Superior temporal gyrus (tissue), 1 donor: ENCODE measurements around the gene MGST2.
"Not testable (repeated sequence)": the region's sequence is repeated elsewhere in the genome, so short reads cannot be mapped to it uniquely, and the experiment has no call there.

ENCODE experiments used
- DNase-seq: peaks from one replicate; pipeline ENCODE4 v3.0.0-alpha.2; 2016; ENCODE audit errors: extremely low spot score

Gene MGST2

DNA sequence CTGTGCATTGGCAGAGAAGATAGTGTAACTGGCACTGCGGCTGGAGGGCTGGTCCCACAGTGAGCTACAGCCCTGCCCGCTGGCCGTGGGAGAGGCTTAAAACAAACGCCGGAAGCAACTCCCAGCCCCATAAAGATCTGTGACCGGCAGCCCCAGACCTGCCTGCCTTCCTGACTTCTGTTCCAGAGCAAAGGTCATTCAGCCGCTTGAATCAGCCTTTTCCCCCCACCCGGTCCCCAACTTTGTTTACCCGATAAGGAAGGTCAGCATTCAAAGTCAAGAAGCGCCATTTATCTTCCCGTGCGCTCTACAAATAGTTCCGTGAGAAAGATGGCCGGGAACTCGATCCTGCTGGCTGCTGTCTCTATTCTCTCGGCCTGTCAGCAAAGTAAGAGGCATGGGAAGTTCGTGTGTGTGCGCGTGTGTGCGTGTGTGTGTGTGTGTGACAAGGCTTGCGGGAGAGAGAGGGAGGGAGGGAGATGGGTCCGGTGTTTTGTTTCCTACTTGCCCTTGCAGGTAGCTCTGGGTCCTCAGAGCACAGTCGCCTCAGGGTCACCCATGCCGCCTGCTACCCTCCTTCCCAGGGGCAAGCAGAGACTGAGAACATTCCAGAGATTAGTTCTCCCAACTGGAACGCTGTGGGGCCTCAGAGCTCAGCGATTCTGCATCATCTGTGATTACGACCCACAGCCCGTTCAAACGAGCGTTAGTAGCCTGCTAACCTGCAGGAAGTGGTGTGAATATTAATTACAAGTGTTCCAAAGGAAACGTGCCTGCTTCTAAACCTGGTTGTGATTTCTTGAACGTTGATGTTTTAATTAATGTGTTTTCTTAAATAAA, at the start of gene MGST2:
TSS of gene MGST2 (plus strand) at position 130 of the 840 bp plus-strand sequence. CDS start at position 331, 201 bp downstream.
- DNase-seq: peak; percentile 48

DNA sequence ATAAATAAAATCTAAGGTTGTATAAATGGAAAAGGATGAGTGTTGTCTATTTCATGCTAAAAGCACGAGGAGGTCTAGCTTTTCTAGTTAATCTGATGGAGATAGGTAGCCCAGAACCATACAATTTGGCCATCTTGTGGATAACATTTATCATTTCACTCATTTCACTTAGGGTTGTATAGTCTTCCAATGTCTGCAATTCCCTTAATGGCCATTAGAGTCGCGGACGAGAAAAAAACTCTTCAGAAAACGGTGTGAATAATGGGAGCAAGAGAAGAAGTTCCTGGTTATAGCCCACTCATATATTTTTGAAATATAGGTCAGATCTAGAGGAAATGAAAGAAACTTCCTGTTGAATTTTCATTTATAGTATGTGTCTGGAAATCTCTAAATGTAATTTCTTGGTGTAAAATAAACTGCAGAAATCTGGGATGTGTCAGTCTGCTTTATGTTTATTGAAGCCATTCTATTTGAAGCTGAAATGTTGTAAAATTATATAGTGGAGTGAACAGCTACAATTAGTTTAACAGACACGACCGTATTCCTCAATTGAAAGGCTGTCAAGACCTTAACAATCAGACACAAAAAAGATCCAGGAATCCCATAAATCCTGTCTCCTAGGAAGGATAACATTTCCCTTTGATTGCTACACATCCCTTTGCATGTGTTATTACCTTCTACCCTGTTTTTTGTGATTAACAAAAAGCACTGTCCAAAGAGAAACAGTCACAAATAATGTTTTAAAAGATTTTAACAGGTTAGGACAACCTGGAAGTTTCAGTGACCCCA, 47.7 kb upstream of the MGST2 start:
- DNase-seq: no peak

DNA sequence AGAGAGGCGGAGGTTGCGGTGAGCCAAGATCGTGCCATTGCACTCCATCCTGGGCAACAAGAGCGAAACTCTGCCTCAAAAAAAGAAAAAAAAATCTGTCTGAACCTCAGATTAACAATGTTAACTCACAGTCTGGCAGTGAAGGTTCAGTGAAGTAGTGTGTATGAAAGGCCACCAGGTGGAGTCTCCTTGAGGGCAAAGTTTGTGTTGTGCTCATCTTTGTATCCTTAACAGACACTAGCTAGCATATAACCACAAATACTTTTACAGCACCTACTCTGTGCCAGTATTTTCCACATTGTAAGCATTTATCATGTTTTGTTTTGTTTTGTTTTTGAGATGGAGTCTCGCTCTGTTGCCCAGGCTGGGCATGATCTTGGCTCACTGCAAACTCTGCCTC, 46.0 kb upstream of the MGST2 start:
- DNase-seq: no peak

DNA sequence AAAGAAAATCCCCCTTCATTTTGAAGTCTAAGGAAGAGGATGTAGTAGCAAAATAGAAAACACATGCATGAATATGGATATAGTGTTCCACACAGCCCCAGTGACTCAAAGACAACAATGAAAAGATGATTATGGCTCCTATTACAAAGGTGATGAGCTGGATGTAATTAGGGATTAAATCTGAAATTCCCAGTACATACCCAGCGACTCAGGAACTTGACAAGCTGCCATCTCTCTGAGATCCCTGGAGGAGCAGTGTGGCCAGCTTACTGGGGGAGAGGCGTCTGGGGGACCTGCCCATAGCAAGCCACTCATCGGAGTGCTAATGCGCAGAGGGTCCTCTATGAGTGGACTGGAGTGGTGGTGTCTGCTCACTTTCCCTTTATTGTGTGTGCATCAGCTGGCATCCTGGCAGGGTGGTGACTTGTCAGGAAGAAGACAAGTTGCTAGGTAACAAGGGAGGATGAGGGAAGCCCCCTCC, 42.7 kb upstream of the MGST2 start:
- no peak for DNase-seq

DNA sequence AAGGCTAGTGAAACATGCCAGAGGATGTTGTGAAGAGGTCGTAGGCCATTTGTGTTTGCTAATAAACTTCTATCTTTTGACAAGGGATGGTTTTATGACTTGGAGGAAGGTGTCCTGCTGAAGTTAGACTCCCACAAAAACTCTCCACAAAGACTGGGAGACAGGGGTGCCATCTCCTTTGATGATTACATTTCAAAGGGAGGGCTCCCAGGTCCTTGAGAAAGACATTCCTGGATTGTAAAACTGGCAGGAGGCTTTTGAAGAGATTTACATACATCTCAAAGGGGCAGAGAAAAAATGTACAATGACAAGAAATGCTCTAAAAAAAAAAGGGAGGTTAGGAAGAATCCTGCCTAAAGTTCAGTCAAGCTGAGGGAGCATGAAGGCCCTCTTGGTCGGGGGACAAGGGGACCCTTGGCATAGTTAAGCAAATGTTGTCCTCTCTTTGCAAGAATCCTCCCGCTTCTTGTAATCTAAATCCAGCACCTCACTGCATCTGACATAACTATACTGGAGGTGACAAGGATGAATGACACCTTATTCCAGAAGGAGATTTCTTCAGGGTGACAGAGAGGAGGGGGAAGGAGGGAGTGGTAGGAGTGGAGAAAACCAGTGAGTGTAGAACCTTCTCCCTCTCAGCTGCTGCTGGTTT, 41.1 kb upstream of the MGST2 start:
- no peak for DNase-seq

DNA sequence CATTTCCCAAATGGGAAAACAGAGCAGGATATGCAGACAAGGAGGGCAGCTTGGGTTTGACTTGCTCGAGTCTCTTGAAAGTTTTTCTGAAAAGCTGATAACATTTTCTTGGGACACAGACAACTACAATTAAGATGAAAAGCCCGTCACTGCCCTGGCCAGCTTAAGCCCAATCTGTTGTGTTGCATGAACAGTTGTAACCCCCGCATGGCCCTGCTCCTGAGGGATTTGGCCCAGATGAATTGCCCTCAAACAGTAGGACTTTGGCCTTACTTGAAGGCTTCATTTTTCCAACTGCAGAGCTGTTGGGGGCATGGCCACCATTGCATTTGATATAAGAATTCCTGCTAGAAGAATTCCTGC, 40.5 kb upstream of the MGST2 start:
- DNase-seq: no peak

DNA sequence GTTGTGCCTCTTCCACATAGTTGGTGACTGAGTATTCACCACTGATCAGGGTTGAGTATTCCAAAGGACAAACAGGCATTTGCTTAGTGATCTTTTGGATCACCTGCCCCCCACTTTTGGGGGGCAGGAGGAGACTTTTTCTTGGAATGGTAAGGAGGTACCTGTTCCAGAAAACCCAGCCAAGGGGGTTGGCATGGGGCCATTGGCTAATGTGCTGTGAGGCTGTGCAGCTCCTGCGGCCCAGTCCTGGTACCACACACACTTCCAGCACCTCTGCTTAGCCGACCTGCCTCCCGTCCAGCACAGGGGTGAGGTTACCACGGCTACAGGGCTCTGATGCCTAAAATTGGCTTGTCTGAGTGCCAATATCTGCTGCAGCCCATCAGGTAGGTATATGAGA, 40.1 kb upstream of the MGST2 start:
- no peak for DNase-seq

DNA sequence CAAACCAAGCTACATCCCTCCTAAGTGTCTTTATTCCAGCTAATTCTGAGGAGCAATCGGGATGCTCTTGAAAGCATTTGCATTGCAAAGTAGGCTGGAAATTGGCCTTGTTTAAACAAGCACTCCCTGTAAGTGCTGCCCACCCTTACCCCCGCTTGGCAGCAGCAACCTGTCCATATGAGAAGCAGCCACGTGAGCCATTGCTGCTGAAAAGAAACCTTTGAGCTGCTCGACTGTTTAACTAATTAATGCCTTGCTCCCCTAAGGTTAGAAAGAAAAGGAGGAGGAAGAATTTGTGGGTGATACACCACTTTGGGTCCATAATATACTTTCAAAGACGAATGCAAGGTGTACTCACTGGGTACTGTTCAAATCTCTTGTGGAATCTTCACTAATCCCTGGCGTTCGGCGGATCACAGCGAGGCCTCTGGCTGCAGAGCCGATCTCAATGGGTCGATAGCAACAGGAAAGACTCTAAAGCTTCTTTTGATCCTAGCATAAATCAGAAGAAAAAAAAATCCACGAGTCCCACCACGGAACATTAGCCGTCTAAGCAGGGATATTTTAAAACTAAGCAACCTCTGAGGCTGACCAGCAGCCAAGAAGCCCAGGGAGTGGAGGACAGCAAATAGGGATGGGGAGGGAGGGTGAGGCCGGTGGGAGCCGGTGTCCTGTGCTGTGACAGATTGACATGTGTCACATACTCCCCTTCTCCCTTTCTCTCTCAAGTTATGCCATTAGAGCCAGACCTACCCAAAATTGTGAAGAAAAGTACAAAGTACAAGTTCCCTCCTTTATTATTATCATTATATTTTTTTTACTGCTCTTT, 37.2 kb upstream of the MGST2 start:
- DNase-seq: no peak

DNA sequence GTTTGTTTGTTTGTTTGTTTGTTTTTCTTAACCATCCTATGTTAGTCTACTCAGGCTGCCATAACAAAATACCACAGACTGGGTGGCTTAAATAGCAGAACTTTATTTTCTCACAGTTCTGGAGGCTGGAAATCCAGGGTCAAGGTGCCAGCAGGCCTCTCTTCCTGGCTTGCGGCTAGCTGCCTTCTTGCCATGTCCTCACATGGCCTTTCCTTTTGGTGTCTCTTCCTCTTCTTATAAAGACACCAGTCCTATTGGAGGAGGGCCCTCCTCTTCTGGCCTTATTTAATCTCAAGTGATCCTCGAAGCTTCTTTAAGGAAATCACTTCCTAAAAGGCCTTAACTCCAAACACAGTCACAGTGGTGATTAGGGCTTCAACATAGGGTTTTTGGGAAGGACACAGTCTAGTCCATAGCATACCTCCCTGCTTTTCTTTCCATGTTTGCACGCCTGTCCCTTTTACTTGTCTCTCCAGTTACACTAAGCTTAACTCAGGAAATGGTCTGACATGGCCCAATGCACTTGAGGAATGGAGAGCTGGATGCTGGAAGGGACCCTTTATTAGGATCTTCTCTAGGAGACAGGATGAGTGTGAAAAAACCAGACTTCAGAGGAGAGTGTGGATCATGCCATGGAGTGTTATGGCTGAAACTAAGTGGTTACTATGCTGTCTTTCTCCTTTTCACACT, 36.0 kb upstream of the MGST2 start:
- DNase-seq: no peak

DNA sequence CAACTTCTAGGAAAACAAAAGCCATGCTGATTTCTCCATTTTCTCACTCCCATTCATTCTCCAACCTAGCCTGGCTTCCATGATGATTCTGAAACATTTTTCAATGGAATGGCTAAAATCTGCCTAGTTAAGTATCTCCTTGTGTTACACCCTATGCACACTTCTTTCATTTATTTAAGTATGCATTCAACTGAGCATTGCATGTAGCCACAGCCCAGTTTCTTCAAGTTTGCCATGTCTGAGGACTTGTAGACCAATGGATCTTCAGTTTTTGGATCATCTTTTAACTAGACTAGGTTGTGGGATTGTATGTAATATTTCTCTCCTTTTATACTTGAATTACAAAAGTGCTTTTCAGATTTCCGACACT, 35.5 kb upstream of the MGST2 start:
- no peak for DNase-seq

DNA sequence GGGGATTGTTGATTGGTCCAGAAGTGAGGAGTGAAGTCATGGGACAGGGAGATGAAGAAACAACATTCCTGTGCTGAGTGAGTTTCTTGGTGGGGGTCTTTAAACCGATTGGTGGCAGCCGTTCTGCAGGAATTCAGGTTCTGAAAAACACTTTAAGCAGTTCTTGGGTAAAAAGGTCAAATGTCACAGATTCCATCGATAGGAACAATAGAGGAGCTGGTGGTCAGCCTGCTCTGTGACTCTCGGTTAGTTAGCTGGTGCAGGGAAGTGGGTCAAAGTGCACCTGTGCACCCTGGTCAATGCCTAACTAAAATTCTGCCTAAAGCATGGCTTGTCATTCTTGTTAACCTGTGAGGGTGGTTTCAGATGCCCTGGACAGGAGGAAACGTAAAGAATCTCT, 34.6 kb upstream of the MGST2 start:
- DNase-seq: no peak

DNA sequence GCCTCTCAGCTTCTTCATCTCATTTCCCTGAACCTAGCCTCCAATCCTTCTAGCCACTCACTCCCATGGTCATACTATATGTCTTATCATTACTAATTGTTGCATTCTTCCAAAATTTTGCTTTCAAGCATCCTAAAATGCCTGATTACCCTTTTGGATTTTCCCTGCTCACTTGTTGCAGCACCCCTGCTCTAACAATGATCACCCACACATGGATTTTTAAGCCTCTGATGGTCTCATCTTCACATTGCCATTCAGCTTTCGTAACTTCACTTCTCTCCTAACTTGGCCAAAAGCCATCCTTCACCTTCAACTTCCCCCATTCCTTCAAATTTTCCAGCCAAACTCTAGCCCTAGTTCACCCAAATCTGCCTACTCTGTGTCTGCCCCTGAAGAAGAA, 33.8 kb upstream of the MGST2 start:
- no peak for DNase-seq

DNA sequence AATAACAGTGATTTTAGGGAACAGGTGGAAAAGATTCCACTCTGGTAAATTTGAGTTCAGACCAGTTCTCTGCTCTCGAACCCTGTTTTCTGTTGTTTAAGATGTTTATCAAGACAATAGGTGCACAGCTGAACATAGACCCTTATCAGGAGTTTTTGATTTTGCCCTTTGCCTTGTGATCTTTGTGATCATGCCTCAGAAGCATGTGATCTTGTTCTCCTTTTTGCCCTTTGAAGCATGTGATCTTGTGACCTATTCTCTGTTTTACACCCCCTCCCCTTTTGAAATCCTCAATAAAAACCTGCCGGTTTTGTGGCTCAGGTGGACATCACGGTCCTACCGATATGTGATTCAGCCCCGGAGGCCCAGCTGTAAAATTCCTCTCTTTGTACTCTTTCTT, 32.9 kb upstream of the MGST2 start:
- DNase-seq: not testable (repeated sequence)

DNA sequence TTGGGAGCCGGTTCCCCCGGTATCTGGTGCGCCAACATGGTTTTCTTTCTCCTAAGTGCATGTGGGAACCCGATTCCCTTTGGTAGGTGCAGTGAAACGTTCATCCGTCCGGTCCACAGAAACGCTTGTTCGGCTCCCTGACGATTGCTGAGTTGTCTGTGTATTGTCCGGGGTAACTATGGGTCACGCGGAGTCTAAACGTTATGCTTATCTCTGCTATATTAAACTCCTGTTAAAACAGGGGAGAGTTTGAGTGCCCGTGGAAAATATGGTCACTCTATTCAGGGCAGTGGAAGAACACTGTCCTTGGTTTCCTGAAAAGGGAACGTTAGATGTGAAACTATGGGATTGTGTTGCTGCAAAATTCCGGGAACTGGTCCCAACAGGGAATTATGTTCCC, 32.4 kb upstream of the MGST2 start:
- no peak for DNase-seq

DNA sequence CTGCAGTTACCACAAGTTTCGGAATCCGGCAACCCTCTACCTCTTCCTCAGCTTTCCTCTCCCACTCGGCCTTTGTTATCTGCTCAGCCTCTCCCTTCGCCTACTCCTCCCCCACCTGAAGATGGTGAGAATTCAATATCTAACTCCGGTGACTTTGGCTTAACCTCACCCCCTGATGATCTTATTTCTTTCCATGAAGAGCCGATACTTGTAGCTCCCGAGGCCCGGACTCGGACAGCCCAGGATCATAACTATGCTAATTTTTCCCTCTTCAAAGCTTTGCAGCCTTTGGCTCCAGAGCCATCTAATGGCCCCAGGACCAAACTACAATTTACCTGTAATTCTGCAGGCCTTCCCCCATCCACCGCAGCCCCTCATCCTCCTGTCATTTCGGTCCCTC, 32.0 kb upstream of the MGST2 start:
- peak; percentile 72 for DNase-seq

DNA sequence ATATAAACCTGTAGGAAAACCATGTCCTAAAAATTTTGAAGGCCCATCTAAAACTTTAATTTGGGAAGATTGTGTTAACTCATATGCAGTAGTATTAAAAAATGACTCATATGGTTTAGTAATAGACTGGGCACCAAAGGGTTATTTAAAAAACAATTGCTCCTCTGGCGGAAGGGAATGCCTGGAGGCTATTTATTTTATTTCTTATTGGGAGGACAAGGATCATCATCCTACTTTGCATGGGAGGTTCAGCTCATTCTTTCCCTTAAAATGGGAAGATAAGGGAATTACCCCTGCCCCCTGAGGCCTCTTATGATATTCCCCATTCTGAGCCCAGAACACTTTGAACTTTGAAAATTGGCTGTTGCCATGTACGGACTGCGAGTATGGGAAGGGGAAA, 29.7 kb upstream of the MGST2 start:
- no peak for DNase-seq

DNA sequence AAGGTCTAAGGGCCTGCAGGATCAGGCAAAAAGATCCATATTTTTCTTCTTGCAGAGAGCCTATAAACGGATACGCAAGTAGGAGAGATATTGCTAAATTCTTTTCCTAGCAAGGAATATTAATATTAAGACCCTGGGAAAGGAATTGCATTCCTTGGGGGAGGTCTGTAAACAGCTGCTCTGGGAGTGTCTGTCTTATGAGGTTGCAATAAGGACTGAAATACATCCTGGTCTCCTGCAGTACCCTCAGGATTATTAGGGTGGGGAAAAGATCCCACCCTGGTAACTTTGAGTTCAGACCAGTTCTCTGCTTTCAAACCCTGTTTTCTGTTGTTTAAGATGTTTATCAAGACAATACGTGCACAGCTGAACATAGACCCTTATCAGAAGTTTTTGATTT, 27.3 kb upstream of the MGST2 start:
- not testable (repeated sequence) for DNase-seq

DNA sequence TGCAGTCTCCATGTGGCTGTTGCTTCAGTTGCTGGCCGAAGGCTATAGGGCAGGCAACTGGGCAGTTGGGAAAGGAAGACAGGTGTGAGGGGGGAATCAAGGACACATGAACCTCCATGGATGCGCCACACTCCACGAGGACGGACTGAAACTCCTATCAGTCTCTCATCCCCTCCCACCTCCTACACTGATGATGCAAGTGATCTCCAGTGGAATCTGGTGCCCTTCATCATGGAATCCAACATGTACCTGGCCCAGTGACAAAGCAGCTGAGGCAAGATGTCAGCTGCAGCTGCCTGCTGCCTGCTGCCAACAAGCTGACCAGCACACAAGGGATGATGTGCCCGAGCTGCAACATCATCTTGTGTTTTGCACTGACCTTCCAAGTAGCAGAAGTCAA, 26.0 kb upstream of the MGST2 start:
- DNase-seq: no peak

DNA sequence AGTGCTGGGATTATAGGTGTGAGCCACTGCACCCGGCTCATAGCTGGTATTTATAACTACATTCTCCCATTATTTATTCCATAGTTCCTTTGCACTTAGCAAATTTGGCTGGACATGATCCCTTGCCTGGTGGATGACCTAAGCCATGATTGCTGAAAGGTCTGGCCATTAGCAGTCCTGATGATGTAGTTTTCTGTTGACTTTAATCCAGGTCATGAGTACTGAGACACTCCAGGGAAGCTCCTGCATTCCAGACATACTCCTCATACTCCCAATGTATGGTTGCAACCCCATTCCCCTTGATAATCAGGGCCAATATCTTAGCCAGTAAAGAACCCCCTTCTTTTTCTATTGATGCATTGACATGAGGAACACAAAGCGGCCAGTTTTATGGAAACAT, 24.4 kb upstream of the MGST2 start:
- DNase-seq: no peak

DNA sequence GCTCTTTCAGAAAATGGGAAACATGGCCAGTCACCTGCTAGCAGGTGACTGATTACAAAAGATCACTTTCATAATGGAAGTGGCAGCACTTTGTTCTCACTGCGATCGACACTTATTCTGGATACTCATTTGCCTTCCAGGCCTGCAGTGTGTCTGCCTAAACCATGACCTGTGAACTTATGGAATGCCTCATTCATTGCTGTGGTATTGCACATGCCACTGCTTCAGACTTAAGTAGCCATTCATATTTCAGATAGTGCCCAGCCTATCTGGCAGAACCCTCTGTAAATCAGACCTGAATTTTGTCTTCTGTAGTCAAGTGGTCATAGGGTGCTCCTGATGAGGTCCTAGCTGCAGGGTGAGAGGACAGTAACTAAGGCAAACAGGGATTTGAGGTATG, 23.3 kb upstream of the MGST2 start:
- no peak for DNase-seq
